Measurements from ENCODE around the gene GPR137B. TPM values are rescaled to one million over a fixed set of nuclear protein-coding genes. Genes with fewer than 3 reads are reported as not detected.

GPR137B gene
- total and polyA plus RNA-seq, 4 donors, result 2.2 to 8.6 (median 5.3) TPM

- WGBS, result 97% methylated on average over 13 of the region's 13 CpGs
- Histone ChIP-seq H3K9me3 (ENCODE audit: control insufficient read depth in 4 of 4, low read length in 3 of 4) (no peaks in the 10 kb centered on the region), H3K27ac (ENCODE audit: low read depth in 1 of 2, low read length in 2 of 2) (no peak overlapping the region), H3K4me3 (ENCODE audit: low read depth in 1 of 3, low read length in 3 of 3) (no peak overlapping the region), H3K27me3 (ENCODE audit: control insufficient read depth in 4 of 4, insufficient read depth in 4 of 4, low read length in 3 of 4) (no peaks in the 10 kb centered on the region), H3K4me1 (ENCODE audit: control insufficient read depth in 4 of 4, insufficient read depth in 4 of 4, low read length in 3 of 4) (peaks cover 1 to 10% (median 6%) of the 10 kb centered on the region in 4 donors), H3K36me3 (ENCODE audit: control insufficient read depth in 4 of 4, insufficient read depth in 3 of 4, low read depth in 1 of 4, low read length in 3 of 4) (no peaks in the 10 kb centered on the region), H3K9ac (ENCODE audit: low read depth in 1 of 2, low read length in 2 of 2) (no peak overlapping the region)
- no peak for DNase-seq (ENCODE audit: low spot score)
- no peak for TF ChIP-seq GABPA (IDR thresholded peaks at IDR 0.05 in 1 of 2, conservative IDR thresholded peaks at IDR 0.05 in 1 of 2)
Measured at GRCh38 chr1:236154126-236154525, 11.8 kb downstream of the GPR137B start.

DNA sequence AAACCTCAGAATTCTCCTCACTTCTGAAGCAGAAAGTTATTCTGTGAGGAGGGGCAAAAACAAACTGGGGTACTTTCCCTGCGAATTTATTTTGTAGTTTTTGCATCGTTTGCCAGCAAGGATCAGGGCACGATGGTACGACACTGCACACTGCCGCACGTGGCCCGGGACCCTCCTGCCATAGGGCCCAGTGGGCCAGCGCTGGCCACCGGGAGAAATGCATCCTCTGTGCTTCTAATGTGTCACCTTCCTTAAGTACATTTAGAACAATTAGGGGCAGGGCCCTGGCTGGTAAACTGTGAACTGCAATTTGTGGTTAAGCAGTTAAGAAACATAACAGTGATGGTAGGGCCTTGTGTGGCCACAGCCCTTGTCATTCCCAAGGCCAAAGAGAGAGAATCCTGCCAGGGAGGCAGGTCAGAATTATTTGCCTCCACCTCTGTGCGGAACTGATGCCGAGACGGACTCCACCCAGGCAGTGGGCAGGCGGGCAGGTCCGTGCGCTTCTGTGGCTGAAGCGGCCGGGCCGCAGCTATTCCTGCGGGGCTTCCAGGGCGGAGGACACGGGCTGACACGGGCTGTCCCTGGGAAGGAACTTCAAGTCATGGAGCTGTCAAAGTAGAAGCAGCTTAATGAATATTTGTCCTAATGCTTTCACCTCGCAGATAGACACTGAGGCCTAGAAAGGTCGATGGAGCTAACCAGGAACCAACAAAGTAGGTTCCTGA, 12.5 kb downstream of the GPR137B start:
- no peak overlapping the region for H3K27ac ChIP-seq (ENCODE audit: low read depth in 1 of 2, low read length in 2 of 2)
- no peak for TF ChIP-seq CTCF (IDR thresholded peaks at IDR 0.05; ENCODE audit: low read depth, low read length, missing input control)
- DNase-seq (ENCODE audit: low spot score), result no peak
- H3K27me3 ChIP-seq (ENCODE audit: control insufficient read depth in 4 of 4, insufficient read depth in 4 of 4, low read length in 3 of 4), result no peaks in the 10 kb centered on the region
- WGBS, result 94% methylated on average over 24 of the region's 24 CpGs
- peaks cover 0 to 6% (median under 1%) of the 10 kb centered on the region in 4 donors for H3K4me1 ChIP-seq (ENCODE audit: control insufficient read depth in 4 of 4, insufficient read depth in 4 of 4, low read length in 3 of 4)
- H3K36me3 ChIP-seq (ENCODE audit: control insufficient read depth in 4 of 4, insufficient read depth in 3 of 4, low read depth in 1 of 4, low read length in 3 of 4), result no peaks in the 10 kb centered on the region
- no peak overlapping the region for H3K4me3 ChIP-seq (ENCODE audit: low read depth in 1 of 3, low read length in 3 of 3)
- no peaks in the 10 kb centered on the region for H3K9me3 ChIP-seq (ENCODE audit: control insufficient read depth in 4 of 4, low read length in 3 of 4)
- no peak overlapping the region for H3K9ac ChIP-seq (ENCODE audit: low read depth in 1 of 2, low read length in 2 of 2)

DNA sequence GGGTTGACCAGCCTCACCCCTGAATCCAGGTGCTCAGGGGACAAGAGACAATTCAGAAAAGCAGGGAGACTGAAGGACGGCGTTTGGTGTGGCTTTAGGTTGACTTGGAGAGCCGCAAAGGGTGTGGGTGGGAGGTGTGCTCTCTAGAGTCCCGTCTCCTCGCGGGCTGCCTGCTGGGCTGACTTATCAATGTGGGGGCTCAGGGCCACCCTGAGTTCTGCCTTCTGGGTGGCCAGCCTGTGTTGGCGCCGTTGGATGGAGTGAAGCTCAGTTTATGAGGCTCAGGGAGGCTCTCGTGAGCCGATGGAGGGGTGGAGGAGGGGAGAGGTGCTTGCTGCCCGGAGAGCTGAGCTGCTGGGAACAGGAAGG, 13.0 kb downstream of the GPR137B start:
- H3K27ac ChIP-seq (ENCODE audit: low read depth in 1 of 2, low read length in 2 of 2), result no peak overlapping the region
- no peak for TF ChIP-seq GABPA (IDR thresholded peaks at IDR 0.05 in 1 of 2, conservative IDR thresholded peaks at IDR 0.05 in 1 of 2)
- no peak for TF ChIP-seq RXRA (IDR thresholded peaks at IDR 0.05)
- no peak for TF ChIP-seq HNF4A (conservative IDR thresholded peaks at IDR 0.05)
- no peak for TF ChIP-seq ZBTB33 (IDR thresholded peaks at IDR 0.05)
- TF ChIP-seq EGR1 (IDR thresholded peaks at IDR 0.05; ENCODE audit: low read depth in 2 of 2), result no peak
- no peak for TF ChIP-seq SP1 (IDR thresholded peaks at IDR 0.05)
- TF ChIP-seq FOXA2 (IDR thresholded peaks at IDR 0.05), result no peak
- H3K9me3 ChIP-seq (ENCODE audit: control insufficient read depth in 4 of 4, low read length in 3 of 4), result no peaks in the 10 kb centered on the region
- peaks cover 0 to 4% (median 0%) of the 10 kb centered on the region in 4 donors for H3K4me1 ChIP-seq (ENCODE audit: control insufficient read depth in 4 of 4, insufficient read depth in 4 of 4, low read length in 3 of 4)
- no peak for DNase-seq (ENCODE audit: low spot score)
- no peaks in the 10 kb centered on the region for H3K36me3 ChIP-seq (ENCODE audit: control insufficient read depth in 4 of 4, insufficient read depth in 3 of 4, low read depth in 1 of 4, low read length in 3 of 4)
- no peak overlapping the region for H3K9ac ChIP-seq (ENCODE audit: low read depth in 1 of 2, low read length in 2 of 2)
- H3K27me3 ChIP-seq (ENCODE audit: control insufficient read depth in 4 of 4, insufficient read depth in 4 of 4, low read length in 3 of 4), result no peaks in the 10 kb centered on the region
- no peak overlapping the region for H3K4me3 ChIP-seq (ENCODE audit: low read depth in 1 of 3, low read length in 3 of 3)
- WGBS, result 93% methylated on average over 11 of the region's 11 CpGs
